Measurements from ENCODE around the gene PC. TPM values are rescaled to one million over a fixed set of nuclear protein-coding genes. Genes with fewer than 3 reads are reported as not detected.
A peak's percentile ranks its signal among the peaks of the same experiment; 100 is the strongest.

PC gene
- total and polyA plus RNA-seq, 11 donors: 2.6 to 22.4 (median 13.1) TPM

- TF ChIP-seq CTCF (IDR thresholded peaks at IDR 0.05) (no peak), POLR2A (IDR thresholded peaks at IDR 0.05) (no peak)
- H3K27me3 ChIP-seq: no peaks in the 10 kb centered on the region
- intact Hi-C loops (cut with DNase I): no loop called here
- no peak overlapping the region for H3K4me3 ChIP-seq
- no peaks in the 10 kb centered on the region for H3K9me3 ChIP-seq
- no peak overlapping the region for H3K27ac ChIP-seq
- no peaks in the 10 kb centered on the region for H3K36me3 ChIP-seq
- DNase-seq: no peak
- no peaks in the 10 kb centered on the region for H3K4me1 ChIP-seq
- no peak for ATAC-seq
- WGBS, 4 donors: 89 to 97% (median 96%) methylated on average over 1 of the region's 1 CpG
Measured at GRCh38 chr11:66924272-66924671, 33.9 kb downstream of the PC start.

GRCh38 chr11:66922551-66922950 lies 35.6 kb downstream of the PC start:
- no peaks in the 10 kb centered on the region for H3K27me3 ChIP-seq
- no peak for ATAC-seq
- H3K4me3 ChIP-seq: no peak overlapping the region
- H3K4me1 ChIP-seq: no peaks in the 10 kb centered on the region
- no peak for DNase-seq
- intact Hi-C loops (cut with DNase I): no loop called here
- TF ChIP-seq POLR2A (IDR thresholded peaks at IDR 0.05) (no peak), CTCF (IDR thresholded peaks at IDR 0.05) (no peak)
- H3K27ac ChIP-seq: no peak overlapping the region
- no peaks in the 10 kb centered on the region for H3K9me3 ChIP-seq
- H3K36me3 ChIP-seq: no peaks in the 10 kb centered on the region

GRCh38 chr11:66920978-66921784 lies 37.0 kb downstream of the PC start:
- no peaks in the 10 kb centered on the region for H3K9me3 ChIP-seq
- H3K36me3 ChIP-seq: no peaks in the 10 kb centered on the region
- DNase-seq (no peak), ATAC-seq (no peak)
- peak overlapping the region in 1 of 12 donors; percentile 30 for H3K4me3 ChIP-seq
- peak overlapping the region in 1 of 12 donors; percentile 71 for H3K27ac ChIP-seq
- H3K27me3 ChIP-seq: no peaks in the 10 kb centered on the region
- TF ChIP-seq CTCF (IDR thresholded peaks at IDR 0.05) (no peak), POLR2A (IDR thresholded peaks at IDR 0.05) (no peak)
- 82 to 87% (median 87%) methylated on average over 18 of the region's 18 CpGs for WGBS, 4 donors
- intact Hi-C loops (cut with DNase I): no loop called here
- H3K4me1 ChIP-seq: no peaks in the 10 kb centered on the region

- TF ChIP-seq POLR2A (IDR thresholded peaks at IDR 0.05): no peak
- no peak for TF ChIP-seq CTCF (IDR thresholded peaks at IDR 0.05)
- no peak overlapping the region for H3K27ac ChIP-seq
- WGBS, 4 donors: 82 to 88% (median 85%) methylated on average over 6 of the region's 6 CpGs
Measured at GRCh38 chr11:66919923-66920322, 38.3 kb downstream of the PC start.

More at GRCh38 chr11:66919923-66920322, 38.3 kb downstream of the PC start:
- ATAC-seq (no peak), DNase-seq (no peak)
- H3K4me3 ChIP-seq: no peak overlapping the region
- no peaks in the 10 kb centered on the region for H3K9me3 ChIP-seq
- H3K36me3 ChIP-seq: no peaks in the 10 kb centered on the region
- H3K4me1 ChIP-seq: no peaks in the 10 kb centered on the region
- H3K27me3 ChIP-seq: no peaks in the 10 kb centered on the region
- intact Hi-C loops (cut with DNase I): no loop called here

All from heart left ventricle (tissue), 16 donors.